Measurements from ENCODE around the gene TRABD2B.

DNA sequence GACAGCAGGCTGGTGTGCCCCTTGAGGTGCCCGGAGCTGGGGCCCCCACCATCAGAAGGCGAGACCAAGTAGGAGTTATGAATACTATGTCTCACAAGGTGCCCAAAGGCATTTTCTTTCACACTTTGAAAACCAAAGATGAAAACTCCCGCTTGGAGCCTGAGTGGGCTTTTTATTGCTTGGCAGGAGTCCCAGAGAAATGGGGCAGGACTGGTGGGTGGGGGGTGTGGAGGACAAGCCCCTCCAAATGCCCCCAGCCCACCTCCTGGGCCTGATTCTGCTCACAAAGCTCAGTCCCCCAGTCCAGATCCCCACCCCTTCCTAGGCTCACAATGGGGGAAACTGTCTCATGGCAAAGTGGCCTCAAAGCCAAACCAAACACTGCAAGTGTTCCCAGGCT is 227.9 kb downstream of the TRABD2B start:
- TF ChIP-seq, protein P1, sequence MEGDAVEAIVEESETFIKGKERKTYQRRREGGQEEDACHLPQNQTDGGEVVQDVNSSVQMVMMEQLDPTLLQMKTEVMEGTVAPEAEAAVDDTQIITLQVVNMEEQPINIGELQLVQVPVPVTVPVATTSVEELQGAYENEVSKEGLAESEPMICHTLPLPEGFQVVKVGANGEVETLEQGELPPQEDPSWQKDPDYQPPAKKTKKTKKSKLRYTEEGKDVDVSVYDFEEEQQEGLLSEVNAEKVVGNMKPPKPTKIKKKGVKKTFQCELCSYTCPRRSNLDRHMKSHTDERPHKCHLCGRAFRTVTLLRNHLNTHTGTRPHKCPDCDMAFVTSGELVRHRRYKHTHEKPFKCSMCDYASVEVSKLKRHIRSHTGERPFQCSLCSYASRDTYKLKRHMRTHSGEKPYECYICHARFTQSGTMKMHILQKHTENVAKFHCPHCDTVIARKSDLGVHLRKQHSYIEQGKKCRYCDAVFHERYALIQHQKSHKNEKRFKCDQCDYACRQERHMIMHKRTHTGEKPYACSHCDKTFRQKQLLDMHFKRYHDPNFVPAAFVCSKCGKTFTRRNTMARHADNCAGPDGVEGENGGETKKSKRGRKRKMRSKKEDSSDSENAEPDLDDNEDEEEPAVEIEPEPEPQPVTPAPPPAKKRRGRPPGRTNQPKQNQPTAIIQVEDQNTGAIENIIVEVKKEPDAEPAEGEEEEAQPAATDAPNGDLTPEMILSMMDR (IDR thresholded peaks at IDR 0.05; ENCODE audit: low read depth, low read length, poor library complexity, severe bottlenecking), result no peak
- no peak for TF ChIP-seq EZH2phosphoT487 (IDR thresholded peaks at IDR 0.05; ENCODE audit: borderline replicate concordance, low read length)
